GM18951 (cell line): Measurements from ENCODE around the gene TRIM51G.
"Not testable (repeated sequence)": the region's sequence is repeated elsewhere in the genome, so short reads cannot be mapped to it uniquely, and the experiment has no call there.

Experiments used
- in situ Hi-C: fragments of 300-500 bp; cut with MboI; formaldehyde crosslinking; loops from one replicate; pipeline ENCODE4 v1.12.0; 2022; ENCODE audit warnings: low sequenced_read_pairs, mixed read lengths, inconsistent platforms; ENCODE audit not compliant: unreplicated experiment

TRIM51G gene, protein sequence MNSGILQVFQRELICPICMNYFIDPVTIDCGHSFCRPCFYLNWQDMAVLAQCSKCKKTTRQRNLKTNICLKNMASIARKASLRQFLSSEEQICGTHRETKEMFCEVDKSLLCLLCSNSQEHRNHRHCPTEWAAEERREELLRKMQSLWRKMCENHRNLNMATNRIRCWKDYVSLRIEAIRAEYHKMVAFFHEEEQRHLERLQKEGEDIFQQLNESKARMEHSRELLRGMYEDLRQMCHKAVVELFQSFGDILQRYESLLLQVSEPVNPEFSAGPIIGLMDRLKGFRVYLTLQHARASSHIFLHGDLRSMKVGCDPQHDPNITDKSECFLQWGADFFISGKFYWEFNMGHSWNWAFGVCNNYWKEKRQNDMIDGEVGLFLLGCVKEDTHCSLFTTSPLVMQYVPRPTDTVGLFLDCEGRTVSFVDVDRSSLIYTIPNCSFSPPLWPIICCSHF

DNA sequence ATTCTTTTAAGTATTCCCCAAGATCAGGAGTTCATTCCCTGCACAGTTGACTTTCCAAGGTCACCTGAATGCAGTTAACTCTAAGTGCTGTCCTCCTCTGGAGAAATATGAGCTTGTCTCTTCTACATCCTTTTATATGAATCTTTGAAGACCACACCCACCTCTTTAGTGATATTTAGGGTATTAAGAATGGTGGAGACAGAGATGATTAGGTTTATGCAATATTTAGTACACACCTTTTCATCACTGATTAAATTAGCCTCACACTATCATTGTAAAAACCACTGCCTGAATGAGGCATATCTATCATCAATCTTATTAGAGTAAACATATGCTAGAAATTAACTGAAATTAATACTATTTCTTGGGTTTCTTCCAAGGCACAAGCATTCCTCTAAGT, at the start of gene TRIM51G:
TSS of gene TRIM51G (minus strand) at position 101 of the 400 bp plus-strand sequence. CDS start 2,190 bp downstream, outside the sequence.
- in situ Hi-C loops, result not testable (repeated sequence)

DNA sequence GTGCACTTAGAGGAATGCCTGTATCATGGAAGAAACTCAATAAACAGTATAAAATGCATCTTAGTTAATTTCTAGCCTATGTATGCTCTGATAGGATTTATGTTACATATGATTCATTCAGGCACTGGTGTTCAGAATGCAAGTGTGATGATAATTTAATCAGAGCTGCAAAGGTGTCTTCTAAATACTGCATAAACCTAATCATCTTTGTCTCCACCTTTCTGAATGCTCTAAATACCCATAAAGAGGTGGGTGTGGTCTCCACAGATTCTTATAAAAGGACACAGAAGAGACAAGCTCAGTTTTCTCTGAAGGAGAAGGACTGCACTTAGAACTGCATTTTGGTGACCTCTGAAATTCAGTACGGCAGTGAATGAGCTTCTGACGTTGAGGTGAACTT, 44.8 kb upstream of the TRIM51G start, which contains the start of gene TRIM49B:
TSS of gene TRIM49B (plus strand) at position 301 of the 400 bp plus-strand sequence. CDS start 2,777 bp downstream, outside the sequence.
- in situ Hi-C loops, result not testable (repeated sequence)

DNA sequence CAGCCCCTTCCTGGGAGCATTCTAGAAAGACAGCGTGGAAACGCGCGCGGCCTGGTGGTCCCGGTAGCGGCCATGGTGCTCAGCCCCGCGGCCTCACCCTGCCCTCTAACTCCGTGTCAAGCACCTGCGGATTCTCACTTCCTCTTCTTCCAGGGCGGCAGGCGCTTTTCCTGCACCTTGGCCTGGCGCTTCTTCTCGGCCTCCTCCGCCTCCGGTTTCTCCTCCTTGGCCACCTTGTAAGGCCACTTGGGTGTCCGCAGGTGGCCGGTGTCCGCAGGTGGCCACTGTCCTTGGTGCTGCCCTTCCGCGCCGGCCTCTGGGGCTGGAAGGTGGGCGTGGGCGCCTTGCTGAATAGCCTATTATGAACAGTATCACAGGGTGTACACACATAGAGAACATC, 15.1 kb downstream of the TRIM51G start:
- in situ Hi-C loops, result loop anchor here (25.0 kb wide), 1 partner anchor 844 kb away; no protein-coding TSS in a partner anchor

DNA sequence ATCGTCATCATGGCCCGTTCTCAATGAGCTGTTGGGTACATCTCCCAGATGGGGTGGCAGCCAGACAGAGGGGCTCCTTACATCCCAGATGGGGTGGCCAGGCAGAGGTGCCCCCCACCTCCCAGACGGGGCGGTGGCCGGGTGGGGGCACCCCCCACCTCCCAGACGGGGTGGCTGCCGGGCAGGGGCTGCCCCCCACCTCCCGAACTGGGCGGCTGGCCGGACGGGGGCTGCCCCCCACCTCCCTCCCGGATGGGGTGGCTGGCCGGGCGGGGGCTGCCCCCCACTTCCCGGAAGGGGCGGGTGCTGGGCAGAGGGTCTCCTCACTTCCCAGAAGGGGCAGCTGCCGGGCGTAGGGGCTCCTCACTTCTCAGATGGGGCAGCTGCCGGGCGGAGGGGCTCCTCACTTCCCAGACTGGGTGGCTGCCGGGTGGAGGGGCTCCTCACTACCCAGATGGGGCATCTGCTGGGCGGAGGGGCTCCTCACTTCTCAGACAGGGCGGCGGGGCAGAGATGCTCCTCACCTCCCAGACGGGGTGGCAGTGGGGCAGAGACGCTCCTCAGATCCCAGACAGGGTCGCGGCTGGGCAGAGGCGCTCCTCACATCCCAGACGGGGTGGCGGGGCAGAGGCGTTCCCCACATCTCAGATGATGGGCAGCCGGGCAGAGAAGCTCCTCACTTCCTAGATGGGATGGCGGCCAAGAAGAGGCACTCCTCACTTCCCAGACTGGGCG, 28.2 kb downstream of the TRIM51G start:
- in situ Hi-C loops, result loop anchor here (25.0 kb wide), 1 partner anchor 857 kb away; no protein-coding TSS in a partner anchor

DNA sequence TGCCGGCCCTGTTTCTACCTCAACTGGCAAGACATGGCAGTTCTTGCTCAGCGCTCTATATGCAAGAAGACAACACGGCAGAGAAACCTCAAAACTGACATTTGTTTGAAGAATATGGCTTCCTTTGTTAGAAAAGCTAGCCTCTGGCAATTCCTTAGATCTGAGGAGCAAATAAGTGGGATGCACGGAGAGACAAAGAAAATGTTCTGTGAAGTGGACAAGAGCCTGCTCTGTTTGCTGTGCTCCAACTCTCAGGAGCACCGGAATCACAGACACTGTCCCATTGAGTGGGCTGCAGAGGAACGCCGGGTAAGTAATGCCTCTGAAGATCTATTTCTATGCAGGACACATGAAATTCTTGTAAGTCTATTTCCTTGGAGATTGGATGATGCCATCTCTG, 37.9 kb downstream of the TRIM51G start:
- in situ Hi-C loops, result not testable (repeated sequence)
